Panc1 (cell line): ENCODE data around the gene NOTCH2. TPM values are rescaled to one million over a fixed set of nuclear protein-coding genes. Genes with fewer than 3 reads are reported as not detected.
A peak's percentile ranks its signal among the peaks of the same experiment; 100 is the strongest.

ENCODE experiments used
- ATAC-seq: fragments of 200-7000 bp; cut with Tn5 transposase; 2 replicates; pipeline ENCODE4 v1.9.1; 2020; ENCODE audit warnings: mild to moderate bottlenecking, moderate library complexity
- BruUV-seq: library from RNA; stranded (reverse); fragments of 400-500 nt; replicated peaks from 2 replicates; lab custom pipeline; 2021; lab: Mats Ljungman, UMichigan
- CTCF ChIA-PET: fragments of 300-600 bp; sonication (Branson Sonifier 250); formaldehyde crosslinking; loops from one replicate; lab custom pipeline; 2022; ENCODE audit warnings: antibody characterized with exemption; lab: Charles Lee
- POLR2A ChIA-PET: fragments of 300-600 bp; sonication (Branson Sonifier 250); formaldehyde crosslinking; loops from one replicate; lab custom pipeline; 2022; ENCODE audit warnings: antibody characterized with exemption; lab: Charles Lee
- DNase-seq: peaks from one replicate; pipeline ENCODE4 v3.0.0-alpha.2; 2010; ENCODE audit warnings: low read depth, low spot score
- H3K27ac ChIP-seq: 2 replicates; pipeline ENCODE4 v1.5.1; 2011; ENCODE audit warnings: mild to moderate bottlenecking, low read length, inconsistent platforms
- H3K27me3 ChIP-seq: fragments of 200-500 bp; sonication (Bioruptor generic); 2 replicates; pipeline ENCODE4 v1.6.0; 2014; ENCODE audit warnings: low read length, inconsistent platforms; ENCODE audit not compliant: control insufficient read depth, insufficient read depth
- H3K36me3 ChIP-seq: fragments of 200-500 bp; sonication (Bioruptor generic); 2 replicates; pipeline ENCODE4 v1.5.1; 2014; ENCODE audit warnings: inconsistent platforms, mild to moderate bottlenecking, low read length, moderate library complexity; ENCODE audit not compliant: control insufficient read depth, insufficient read depth
- H3K4me1 ChIP-seq: 2 replicates; pipeline ENCODE4 v1.5.1; 2011; ENCODE audit warnings: inconsistent platforms, mild to moderate bottlenecking, low read length, moderate library complexity; ENCODE audit not compliant: control insufficient read depth, insufficient read depth
- H3K4me3 ChIP-seq, 2 experiments: 2 replicates each; pipeline ENCODE4 v1.5.1; 2011 to 2012; ENCODE audit warnings: low read depth in 2 of 2, low read length in 2 of 2, mild to moderate bottlenecking in 2 of 2, inconsistent platforms in 1 of 2, moderate library complexity in 1 of 2
- H3K9me3 ChIP-seq: fragments of 200-500 bp; sonication (Bioruptor generic); 2 replicates; pipeline ENCODE4 v1.5.1; 2014; ENCODE audit warnings: low read depth, mild to moderate bottlenecking, inconsistent platforms, low read length, moderate library complexity; ENCODE audit not compliant: control insufficient read depth, insufficient read depth
- POLR2AphosphoS5 ChIP-seq: IDR thresholded peaks from 2 replicates; pipeline ENCODE4 v1.6.1; 2012; ENCODE audit warnings: mild to moderate bottlenecking, low read depth, low read length, moderate library complexity
- REST ChIP-seq, 2 experiments: IDR thresholded peaks; 2 replicates each; pipeline ENCODE4 v1.6.1; 2011 to 2012; ENCODE audit warnings: low read depth in 2 of 2, control low read depth in 1 of 2, low read length in 1 of 2, mild to moderate bottlenecking in 1 of 2, moderate library complexity in 1 of 2; ENCODE audit not compliant: insufficient read depth in 1 of 2
- SIN3A ChIP-seq: IDR thresholded peaks from 2 replicates; pipeline ENCODE4 v1.6.1; 2012; ENCODE audit warnings: low read depth, mild to moderate bottlenecking, low read length, moderate library complexity, borderline replicate concordance; ENCODE audit not compliant: insufficient read depth
- TCF7L2 ChIP-seq: IDR thresholded peaks from 2 replicates; pipeline ENCODE4 v1.6.1; 2011; ENCODE audit warnings: mild to moderate bottlenecking, low read depth, low read length, inconsistent platforms
- in situ Hi-C: cut with HindIII; loops from 2 replicates; pipeline ENCODE4 v1.10.0; 2016; ENCODE audit warnings: low sequenced_read_pairs, low pct_unique_long_range_greater_than_20kb
- intact Hi-C: fragments of 100-400 bp; cut with micrococcal nuclease; formaldehyde crosslinking; loops from one replicate; pipeline ENCODE4 v1.10.0; 2022; ENCODE audit not compliant: unreplicated experiment
- total RNA-seq: library from RNA; stranded (reverse); gene quantifications from one replicate; pipeline ENCODE4 v1.2.1, GENCODE V29; 2021; ENCODE audit not compliant: unreplicated experiment
- TF ChIP-seq, protein P1 (sequence below): fragments of 450-650 bp; IDR thresholded peaks from 2 replicates; pipeline ENCODE4 v1.5.1; 2017; ENCODE audit warnings: mild to moderate bottlenecking

The NOTCH2 gene
- total RNA-seq, 1 experiment from 2014 or later = 191 TPM

GRCh38 chr1:119987686-119988085 lies 81.8 kb downstream of the NOTCH2 start:
- H3K27ac ChIP-seq = no peak overlapping the region
- ATAC-seq = no peak
- in situ Hi-C loops (no loop called here), intact Hi-C loops (no loop called here)
- no peak for TF ChIP-seq TCF7L2
- TF ChIP-seq, protein P1, sequence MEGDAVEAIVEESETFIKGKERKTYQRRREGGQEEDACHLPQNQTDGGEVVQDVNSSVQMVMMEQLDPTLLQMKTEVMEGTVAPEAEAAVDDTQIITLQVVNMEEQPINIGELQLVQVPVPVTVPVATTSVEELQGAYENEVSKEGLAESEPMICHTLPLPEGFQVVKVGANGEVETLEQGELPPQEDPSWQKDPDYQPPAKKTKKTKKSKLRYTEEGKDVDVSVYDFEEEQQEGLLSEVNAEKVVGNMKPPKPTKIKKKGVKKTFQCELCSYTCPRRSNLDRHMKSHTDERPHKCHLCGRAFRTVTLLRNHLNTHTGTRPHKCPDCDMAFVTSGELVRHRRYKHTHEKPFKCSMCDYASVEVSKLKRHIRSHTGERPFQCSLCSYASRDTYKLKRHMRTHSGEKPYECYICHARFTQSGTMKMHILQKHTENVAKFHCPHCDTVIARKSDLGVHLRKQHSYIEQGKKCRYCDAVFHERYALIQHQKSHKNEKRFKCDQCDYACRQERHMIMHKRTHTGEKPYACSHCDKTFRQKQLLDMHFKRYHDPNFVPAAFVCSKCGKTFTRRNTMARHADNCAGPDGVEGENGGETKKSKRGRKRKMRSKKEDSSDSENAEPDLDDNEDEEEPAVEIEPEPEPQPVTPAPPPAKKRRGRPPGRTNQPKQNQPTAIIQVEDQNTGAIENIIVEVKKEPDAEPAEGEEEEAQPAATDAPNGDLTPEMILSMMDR = no peak
- no peak for TF ChIP-seq POLR2AphosphoS5
- H3K27me3 ChIP-seq = no peaks in the 10 kb centered on the region
- peaks cover 9% of the 10 kb centered on the region; the same call in 1 of the 2 replicates for H3K36me3 ChIP-seq
- H3K4me3 ChIP-seq = no peak overlapping the region
- no peaks in the 10 kb centered on the region for H3K4me1 ChIP-seq
- POLR2A ChIA-PET = no interaction called here
- DNase-seq = no peak
- no TSS peak for BruUV-seq
- H3K9me3 ChIP-seq = no peaks in the 10 kb centered on the region
- CTCF ChIA-PET = no interaction called here

DNA sequence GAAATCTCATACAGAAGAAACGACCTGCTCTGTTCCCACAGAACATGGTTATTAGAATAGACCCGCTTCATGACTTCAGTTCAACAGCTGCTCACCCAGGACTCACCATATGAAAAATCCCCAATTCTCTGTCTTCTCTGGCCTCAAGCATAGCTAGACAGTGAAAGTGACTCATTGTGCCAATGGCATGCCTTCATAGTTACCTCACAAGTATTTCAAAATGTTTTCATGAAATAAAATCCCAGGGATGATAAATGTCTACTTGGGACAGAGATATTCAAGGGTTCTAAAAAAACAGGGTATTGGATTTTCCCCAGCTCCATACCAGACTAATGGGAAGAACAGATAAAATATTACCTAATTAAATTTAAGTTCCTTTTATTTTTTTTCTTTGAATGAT lies 82.3 kb downstream of the NOTCH2 start:
- TF ChIP-seq REST (IDR thresholded peaks at IDR 0.05; ENCODE audit: insufficient read depth in 1 of 2, low read depth in 2 of 2, low read length in 1 of 2) = no peak
- no peak for TF ChIP-seq TCF7L2
- no peak for TF ChIP-seq SIN3A
- CTCF ChIA-PET = no interaction called here
- Histone ChIP-seq H3K9me3 (no peaks in the 10 kb centered on the region), H3K36me3 (peaks cover 9% of the 10 kb centered on the region; the same call in 1 of the 2 replicates), H3K27ac (no peak overlapping the region), H3K4me1 (no peaks in the 10 kb centered on the region; the same call in 1 of the 2 replicates), H3K27me3 (no peaks in the 10 kb centered on the region), H3K4me3 (no peak overlapping the region)
- ATAC-seq (0 out of 2 replicates have a peak, but pooled peaks have one; percentile 48), DNase-seq (no peak)
- in situ Hi-C loops (no loop called here), intact Hi-C loops (no loop called here)
- POLR2A ChIA-PET = no interaction called here
- BruUV-seq = no TSS peak

- DNase-seq = no peak
- no peak overlapping the region for H3K27ac ChIP-seq
- TF ChIP-seq, protein P1 = no peak
- TF ChIP-seq POLR2AphosphoS5 (no peak), TCF7L2 (no peak), SIN3A (no peak), REST (IDR thresholded peaks at IDR 0.05; ENCODE audit: insufficient read depth in 1 of 2, low read depth in 2 of 2, low read length in 1 of 2) (no peak)
- ATAC-seq = no peak
- no peaks in the 10 kb centered on the region for H3K9me3 ChIP-seq
- peaks cover 9% of the 10 kb centered on the region; the same call in 1 of the 2 replicates for H3K36me3 ChIP-seq
- in situ Hi-C loops = no loop called here
- H3K4me3 ChIP-seq = no peak overlapping the region
- H3K27me3 ChIP-seq = no peaks in the 10 kb centered on the region
- H3K4me1 ChIP-seq = no peaks in the 10 kb centered on the region; the same call in 1 of the 2 replicates
- POLR2A ChIA-PET = no interaction called here
- CTCF ChIA-PET = no interaction called here
- BruUV-seq = no TSS peak
- intact Hi-C loops = no loop called here
Observed at GRCh38 chr1:119986007-119986497, 83.4 kb downstream of the NOTCH2 start.
